ENCODE data around the gene ZNF254. TPM values are rescaled to one million over a fixed set of nuclear protein-coding genes. Genes with fewer than 3 reads are reported as not detected.

ZNF254 gene
- polyA plus RNA-seq, 2 donors, result 3.9 to 4.2 TPM

- WGBS, 2 donors, result 46 to 62% methylated on average over 5 of the region's 5 CpGs
Measured at GRCh38 chr19:24054044-24054935, 32.7 kb upstream of the ZNF254 start.

GRCh38 chr19:24055548-24055947, 31.4 kb upstream of the ZNF254 start:
- Histone ChIP-seq H3K36me3 (ENCODE audit: control insufficient read depth in 2 of 2, insufficient read depth in 2 of 2, low read length in 1 of 2) (peaks cover 0 to 22% of the 10 kb centered on the region in 2 donors), H3K27me3 (ENCODE audit: control insufficient read depth in 1 of 2, insufficient read depth in 2 of 2, low read length in 2 of 2) (no peaks in the 10 kb centered on the region), H3K4me1 (ENCODE audit: control insufficient read depth in 2 of 2, insufficient read depth in 2 of 2, low read length in 1 of 2) (peaks cover 0 to 2% of the 10 kb centered on the region in 2 donors), H3K9me3 (ENCODE audit: control insufficient read depth in 2 of 2, insufficient read depth in 1 of 2, low read depth in 1 of 2, low read length in 1 of 2) (no peaks in the 10 kb centered on the region), H3K4me3 (ENCODE audit: low read depth in 1 of 2, low read length in 2 of 2) (no peak overlapping the region), H3K27ac (ENCODE audit: low read depth in 2 of 2, low read length in 1 of 2) (no peak overlapping the region)
- 88 to 92% methylated on average over 3 of the region's 3 CpGs for WGBS, 2 donors

More at GRCh38 chr19:24054044-24054935, 32.7 kb upstream of the ZNF254 start:
- Histone ChIP-seq H3K4me1 (ENCODE audit: control insufficient read depth in 2 of 2, insufficient read depth in 2 of 2, low read length in 1 of 2) (peaks cover 0 to 2% of the 10 kb centered on the region in 2 donors), H3K27ac (ENCODE audit: low read depth in 2 of 2, low read length in 1 of 2) (peak overlapping the region; percentile 30 to 64), H3K4me3 (ENCODE audit: low read depth in 1 of 2, low read length in 2 of 2) (no peak overlapping the region), H3K9me3 (ENCODE audit: control insufficient read depth in 2 of 2, insufficient read depth in 1 of 2, low read depth in 1 of 2, low read length in 1 of 2) (no peaks in the 10 kb centered on the region), H3K27me3 (ENCODE audit: control insufficient read depth in 1 of 2, insufficient read depth in 2 of 2, low read length in 2 of 2) (no peaks in the 10 kb centered on the region), H3K36me3 (ENCODE audit: control insufficient read depth in 2 of 2, insufficient read depth in 2 of 2, low read length in 1 of 2) (peaks cover 6 to 32% of the 10 kb centered on the region in 2 donors)

DNA sequence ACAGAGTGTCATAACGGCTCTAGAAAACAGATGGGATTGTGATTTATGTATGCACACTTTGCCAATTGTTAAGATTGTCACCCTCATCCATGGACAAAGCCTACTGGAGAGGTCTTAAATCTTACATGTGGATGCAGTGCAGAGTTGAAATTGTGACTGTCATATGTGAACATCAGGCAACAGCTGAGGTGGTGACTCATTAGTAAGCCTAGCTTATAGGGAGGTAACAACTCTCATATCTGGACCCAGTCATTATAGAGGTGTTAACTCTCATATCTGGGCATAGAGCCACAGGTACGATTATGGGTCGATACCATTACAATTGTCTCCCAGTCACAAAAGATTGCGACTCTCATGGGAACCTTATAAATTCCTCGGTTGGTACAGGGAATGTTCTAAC, 29.8 kb upstream of the ZNF254 start:
- Histone ChIP-seq H3K36me3 (ENCODE audit: control insufficient read depth in 2 of 2, insufficient read depth in 2 of 2, low read length in 1 of 2) (peaks cover 0 to 17% of the 10 kb centered on the region in 2 donors), H3K9me3 (ENCODE audit: control insufficient read depth in 2 of 2, insufficient read depth in 1 of 2, low read depth in 1 of 2, low read length in 1 of 2) (no peaks in the 10 kb centered on the region), H3K27me3 (ENCODE audit: control insufficient read depth in 1 of 2, insufficient read depth in 2 of 2, low read length in 2 of 2) (no peaks in the 10 kb centered on the region), H3K4me1 (ENCODE audit: control insufficient read depth in 2 of 2, insufficient read depth in 2 of 2, low read length in 1 of 2) (peaks cover 0 to 2% of the 10 kb centered on the region in 2 donors), H3K4me3 (ENCODE audit: low read depth in 1 of 2, low read length in 2 of 2) (no peak overlapping the region), H3K27ac (ENCODE audit: low read depth in 2 of 2, low read length in 1 of 2) (no peak overlapping the region)
- WGBS, 2 donors, result 80 to 85% methylated on average over 5 of the region's 5 CpGs

DNA sequence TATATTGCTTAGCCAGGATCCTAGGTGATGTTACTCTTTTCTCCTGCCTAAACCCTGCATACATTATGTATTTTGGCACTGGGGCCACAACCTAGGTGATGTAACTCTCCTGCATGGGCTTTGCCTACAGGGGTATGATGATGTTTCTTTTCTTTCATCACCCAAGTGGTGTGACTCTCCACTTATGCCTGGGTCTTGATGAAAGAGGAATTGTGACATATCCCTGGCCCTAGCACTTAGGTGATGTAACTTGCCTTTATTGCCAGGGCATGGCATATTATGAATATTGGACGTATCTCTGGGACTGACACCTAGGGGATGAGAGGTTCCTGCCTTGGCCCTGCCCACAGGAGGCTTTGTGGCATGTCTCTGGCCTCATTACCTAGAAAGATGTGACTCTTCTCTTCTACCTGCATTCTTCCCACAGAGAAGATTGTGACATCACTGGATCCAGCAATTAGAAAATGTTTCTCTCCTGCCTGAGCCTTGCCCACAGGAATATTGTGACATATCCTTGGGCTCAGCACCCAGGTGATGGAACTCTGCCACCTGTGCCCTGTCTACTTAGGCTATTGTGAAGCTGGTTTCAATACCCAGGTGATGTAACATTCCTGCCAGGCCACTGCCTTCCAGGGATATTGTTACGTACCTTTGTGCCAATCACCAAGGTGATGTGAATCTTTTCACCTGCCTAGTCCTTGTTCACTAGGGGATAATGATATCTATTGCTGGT, 27.3 kb upstream of the ZNF254 start:
- Histone ChIP-seq H3K36me3 (ENCODE audit: control insufficient read depth in 2 of 2, insufficient read depth in 2 of 2, low read length in 1 of 2) (peaks cover 0 to 13% of the 10 kb centered on the region in 2 donors), H3K27ac (ENCODE audit: low read depth in 2 of 2, low read length in 1 of 2) (no peak overlapping the region), H3K9me3 (ENCODE audit: control insufficient read depth in 2 of 2, insufficient read depth in 1 of 2, low read depth in 1 of 2, low read length in 1 of 2) (no peaks in the 10 kb centered on the region), H3K4me3 (ENCODE audit: low read depth in 1 of 2, low read length in 2 of 2) (no peak overlapping the region), H3K27me3 (ENCODE audit: control insufficient read depth in 1 of 2, insufficient read depth in 2 of 2, low read length in 2 of 2) (no peaks in the 10 kb centered on the region), H3K4me1 (ENCODE audit: control insufficient read depth in 2 of 2, insufficient read depth in 2 of 2, low read length in 1 of 2) (no peaks in the 10 kb centered on the region)
- WGBS, 2 donors, result 57 to 82% methylated on average over 2 of the region's 2 CpGs

DNA sequence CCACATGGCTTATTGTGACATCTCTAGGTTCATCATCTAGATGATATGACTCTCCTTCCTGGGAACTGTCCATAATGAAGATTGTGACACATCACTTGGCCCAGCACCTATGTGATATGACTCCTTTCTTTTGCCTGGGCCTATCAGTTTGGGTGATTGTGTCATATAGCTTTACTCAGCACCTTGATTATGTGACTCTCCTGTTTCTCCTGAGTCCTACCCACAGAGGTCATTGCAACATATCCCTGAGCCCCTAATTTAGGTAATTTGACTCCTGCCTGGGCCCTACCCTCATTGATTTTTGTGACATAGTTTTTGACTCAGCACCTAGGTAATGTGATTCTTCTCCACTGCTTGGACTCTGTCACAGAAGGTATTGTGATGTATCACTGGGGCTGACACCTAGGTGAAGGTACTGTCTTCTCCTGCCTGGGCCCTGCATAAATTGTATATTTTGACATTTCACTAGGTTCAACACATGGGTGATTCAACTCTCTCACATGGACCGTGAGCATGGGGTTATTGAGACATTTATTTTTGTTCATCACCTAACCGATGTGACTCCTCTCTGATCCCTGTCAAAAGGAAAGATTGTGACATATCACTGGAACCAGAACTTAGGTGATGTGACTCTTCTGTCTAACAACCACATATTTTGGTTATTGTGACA, 26.2 kb upstream of the ZNF254 start:
- Histone ChIP-seq H3K36me3 (ENCODE audit: control insufficient read depth in 2 of 2, insufficient read depth in 2 of 2, low read length in 1 of 2) (peaks cover 0 to 14% of the 10 kb centered on the region in 2 donors), H3K4me3 (ENCODE audit: low read depth in 1 of 2, low read length in 2 of 2) (no peak overlapping the region), H3K9me3 (ENCODE audit: control insufficient read depth in 2 of 2, insufficient read depth in 1 of 2, low read depth in 1 of 2, low read length in 1 of 2) (no peaks in the 10 kb centered on the region), H3K27ac (ENCODE audit: low read depth in 2 of 2, low read length in 1 of 2) (no peak overlapping the region), H3K27me3 (ENCODE audit: control insufficient read depth in 1 of 2, insufficient read depth in 2 of 2, low read length in 2 of 2) (no peaks in the 10 kb centered on the region), H3K4me1 (ENCODE audit: control insufficient read depth in 2 of 2, insufficient read depth in 2 of 2, low read length in 1 of 2) (no peaks in the 10 kb centered on the region)
- 58 to 83% methylated on average over 2 of the region's 2 CpGs for WGBS, 2 donors

GRCh38 chr19:24062190-24062589, 24.8 kb upstream of the ZNF254 start:
- Histone ChIP-seq H3K27me3 (ENCODE audit: control insufficient read depth in 1 of 2, insufficient read depth in 2 of 2, low read length in 2 of 2) (no peaks in the 10 kb centered on the region), H3K4me3 (ENCODE audit: low read depth in 1 of 2, low read length in 2 of 2) (no peak overlapping the region), H3K9me3 (ENCODE audit: control insufficient read depth in 2 of 2, insufficient read depth in 1 of 2, low read depth in 1 of 2, low read length in 1 of 2) (no peaks in the 10 kb centered on the region), H3K4me1 (ENCODE audit: control insufficient read depth in 2 of 2, insufficient read depth in 2 of 2, low read length in 1 of 2) (no peaks in the 10 kb centered on the region), H3K27ac (ENCODE audit: low read depth in 2 of 2, low read length in 1 of 2) (no peak overlapping the region), H3K36me3 (ENCODE audit: control insufficient read depth in 2 of 2, insufficient read depth in 2 of 2, low read length in 1 of 2) (peaks cover 0 to 9% of the 10 kb centered on the region in 2 donors)

GRCh38 chr19:24063295-24063694, 23.7 kb upstream of the ZNF254 start:
- H3K36me3 ChIP-seq (ENCODE audit: control insufficient read depth in 2 of 2, insufficient read depth in 2 of 2, low read length in 1 of 2), result peaks cover 0 to 10% of the 10 kb centered on the region in 2 donors
- WGBS, 2 donors, result 92 to 95% methylated on average over 5 of the region's 5 CpGs
- H3K9me3 ChIP-seq (ENCODE audit: control insufficient read depth in 2 of 2, insufficient read depth in 1 of 2, low read depth in 1 of 2, low read length in 1 of 2), result no peaks in the 10 kb centered on the region
- H3K27ac ChIP-seq (ENCODE audit: low read depth in 2 of 2, low read length in 1 of 2), result no peak overlapping the region
- H3K4me1 ChIP-seq (ENCODE audit: control insufficient read depth in 2 of 2, insufficient read depth in 2 of 2, low read length in 1 of 2), result no peaks in the 10 kb centered on the region
- H3K27me3 ChIP-seq (ENCODE audit: control insufficient read depth in 1 of 2, insufficient read depth in 2 of 2, low read length in 2 of 2), result no peaks in the 10 kb centered on the region
- H3K4me3 ChIP-seq (ENCODE audit: low read depth in 1 of 2, low read length in 2 of 2), result no peak overlapping the region

DNA sequence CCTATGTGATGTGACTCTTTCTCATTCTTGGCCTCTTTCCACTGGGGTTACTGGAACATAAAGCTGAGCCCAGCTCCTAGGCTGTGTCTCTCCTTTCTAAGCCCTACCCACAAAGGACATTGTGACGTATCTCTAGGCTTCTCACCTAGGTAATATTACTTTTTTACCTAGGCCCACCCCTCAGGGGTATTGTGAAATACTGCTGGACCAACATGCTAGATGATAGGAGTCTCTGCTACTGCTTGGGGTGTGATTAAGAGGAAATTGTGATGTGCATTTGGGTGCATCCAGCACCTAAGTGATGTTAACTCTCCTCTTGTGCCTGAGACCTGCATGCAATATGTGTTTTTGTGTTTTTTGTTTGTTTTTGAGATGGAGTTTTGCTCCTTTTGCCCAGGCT, 22.8 kb upstream of the ZNF254 start:
- 94 to 96% methylated on average over 1 of the region's 1 CpG for WGBS, 2 donors
- Histone ChIP-seq H3K36me3 (ENCODE audit: control insufficient read depth in 2 of 2, insufficient read depth in 2 of 2, low read length in 1 of 2) (peaks cover 0 to 10% of the 10 kb centered on the region in 2 donors), H3K4me3 (ENCODE audit: low read depth in 1 of 2, low read length in 2 of 2) (no peak overlapping the region), H3K4me1 (ENCODE audit: control insufficient read depth in 2 of 2, insufficient read depth in 2 of 2, low read length in 1 of 2) (no peaks in the 10 kb centered on the region), H3K27ac (ENCODE audit: low read depth in 2 of 2, low read length in 1 of 2) (no peak overlapping the region), H3K27me3 (ENCODE audit: control insufficient read depth in 1 of 2, insufficient read depth in 2 of 2, low read length in 2 of 2) (no peaks in the 10 kb centered on the region), H3K9me3 (ENCODE audit: control insufficient read depth in 2 of 2, insufficient read depth in 1 of 2, low read depth in 1 of 2, low read length in 1 of 2) (no peaks in the 10 kb centered on the region)

DNA sequence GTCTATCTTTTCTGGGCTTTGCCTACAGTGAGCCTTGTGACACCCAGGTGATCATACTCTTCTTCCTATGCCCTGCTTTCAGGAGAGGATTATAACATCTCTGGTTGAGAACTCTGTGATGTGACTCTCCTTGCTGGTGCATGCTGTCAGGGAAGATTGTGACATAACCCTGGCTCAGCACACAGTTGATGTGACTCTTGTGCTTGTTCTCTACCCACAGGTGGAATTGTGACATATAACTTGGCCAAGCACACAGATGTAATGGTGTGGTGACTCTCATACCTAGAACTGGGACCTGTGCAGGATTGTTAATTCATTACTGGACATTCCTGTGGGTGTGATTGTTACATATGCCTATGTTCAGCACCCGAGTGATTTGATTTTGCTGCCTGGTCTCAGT, 21.7 kb upstream of the ZNF254 start:
- no peaks in the 10 kb centered on the region for H3K9me3 ChIP-seq (ENCODE audit: control insufficient read depth in 2 of 2, insufficient read depth in 1 of 2, low read depth in 1 of 2, low read length in 1 of 2)
- H3K4me1 ChIP-seq (ENCODE audit: control insufficient read depth in 2 of 2, insufficient read depth in 2 of 2, low read length in 1 of 2), result no peaks in the 10 kb centered on the region
- 41 to 92% methylated on average over 1 of the region's 1 CpG for WGBS, 2 donors

More for the DNA sequence above, 21.7 kb upstream of the ZNF254 start:
- peaks cover 0 to 10% of the 10 kb centered on the region in 2 donors for H3K36me3 ChIP-seq (ENCODE audit: control insufficient read depth in 2 of 2, insufficient read depth in 2 of 2, low read length in 1 of 2)
- no peak overlapping the region for H3K4me3 ChIP-seq (ENCODE audit: low read depth in 1 of 2, low read length in 2 of 2)
- H3K27me3 ChIP-seq (ENCODE audit: control insufficient read depth in 1 of 2, insufficient read depth in 2 of 2, low read length in 2 of 2), result no peaks in the 10 kb centered on the region
- H3K27ac ChIP-seq (ENCODE audit: low read depth in 2 of 2, low read length in 1 of 2), result no peak overlapping the region

All from esophagus (tissue), 2 donors.